Activated naive CD8-positive, alpha-beta T cell (primary cell): ENCODE measurements around the gene HMX1.
A peak's percentile ranks its signal among the peaks of the same experiment; 100 is the strongest.

ENCODE experiments used
- H3K27ac Mint-ChIP-seq: one replicate; pipeline ENCODE4 v1.8.0; 2021; ENCODE audit warnings: mixed read lengths
- H3K27me3 Mint-ChIP-seq: one replicate; pipeline ENCODE4 v1.8.0; 2021; ENCODE audit warnings: mixed read lengths
- H3K36me3 Mint-ChIP-seq: one replicate; pipeline ENCODE4 v1.8.0; 2021; ENCODE audit warnings: mixed read lengths
- H3K4me1 Mint-ChIP-seq: one replicate; pipeline ENCODE4 v1.8.0; 2021; ENCODE audit warnings: low read depth, mixed read lengths
- H3K4me3 Mint-ChIP-seq: one replicate; pipeline ENCODE4 v1.8.0; 2021; ENCODE audit warnings: mild to moderate bottlenecking, mixed read lengths
- H3K9me3 Mint-ChIP-seq: one replicate; pipeline ENCODE4 v1.8.0; 2021; ENCODE audit warnings: low read depth, mixed read lengths

Gene HMX1

DNA sequence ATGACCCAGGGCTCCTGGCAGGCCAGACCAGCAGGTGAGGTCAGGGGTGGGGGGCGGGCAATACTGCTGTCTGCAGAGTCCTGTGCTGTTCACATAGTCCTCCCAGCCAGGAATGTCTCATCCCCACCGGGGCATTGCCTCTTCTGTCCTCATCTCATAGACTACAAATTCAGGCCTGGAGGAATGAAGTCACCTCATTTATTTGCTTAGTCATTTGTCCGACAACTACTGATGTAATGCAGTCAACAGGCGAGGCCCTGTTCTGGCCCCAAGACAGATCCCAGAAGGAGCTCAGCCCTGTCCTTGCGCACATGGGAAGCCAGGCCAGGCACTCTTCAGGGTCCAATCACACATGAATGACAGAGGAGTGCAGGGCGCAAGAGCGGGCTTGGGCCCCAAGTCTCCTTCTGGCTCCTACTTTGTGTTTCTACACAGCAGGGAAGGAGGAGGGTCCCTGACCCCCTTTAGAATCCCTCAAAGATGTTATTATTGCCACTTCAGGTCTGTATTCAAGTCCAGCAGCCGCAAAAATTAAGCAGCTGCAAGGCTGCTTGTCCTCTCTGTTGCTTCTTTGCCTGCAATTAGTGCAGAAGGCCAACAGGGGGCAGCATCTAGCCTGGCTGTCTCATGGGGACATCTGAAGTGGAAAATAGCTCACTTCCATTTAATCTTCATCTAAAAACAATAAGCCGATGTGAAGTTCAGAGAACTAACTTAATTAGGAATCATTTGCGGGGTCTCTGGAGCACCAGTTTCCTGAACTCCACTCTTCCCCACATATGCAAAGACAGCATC is 15.2 kb upstream of the HMX1 start:
- H3K27ac Mint-ChIP-seq: no peak overlapping the region
- H3K9me3 Mint-ChIP-seq: no peaks in the 10 kb centered on the region
- peaks cover 19% of the 10 kb centered on the region for H3K27me3 Mint-ChIP-seq
- no peaks in the 10 kb centered on the region for H3K36me3 Mint-ChIP-seq
- H3K4me3 Mint-ChIP-seq: no peak overlapping the region
- H3K4me1 Mint-ChIP-seq: peaks cover 2% of the 10 kb centered on the region

DNA sequence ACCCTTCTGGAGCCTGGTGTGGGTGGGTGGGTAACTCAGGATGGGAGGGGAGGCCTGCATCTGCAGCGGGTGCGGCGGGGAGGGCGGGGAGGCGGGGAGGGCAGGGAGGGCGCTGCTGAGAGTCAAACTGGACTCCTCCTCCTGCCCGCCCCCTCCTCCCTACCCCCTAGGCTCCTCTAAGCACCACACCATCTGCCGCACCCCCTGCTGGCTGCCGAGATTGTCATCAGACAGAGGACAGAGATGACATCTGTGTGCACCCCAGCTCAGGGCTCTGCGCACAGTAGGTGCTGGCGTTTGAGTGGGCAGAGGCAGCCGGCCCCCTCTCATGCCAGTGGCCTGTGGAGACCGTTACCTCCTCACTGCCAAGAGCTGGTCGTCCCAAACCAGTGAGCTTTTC is 10.6 kb upstream of the HMX1 start:
- Mint-ChIP-seq H3K4me1 (no peaks in the 10 kb centered on the region), H3K9me3 (no peaks in the 10 kb centered on the region), H3K27me3 (peaks cover 17% of the 10 kb centered on the region), H3K36me3 (no peaks in the 10 kb centered on the region), H3K27ac (no peak overlapping the region), H3K4me3 (no peak overlapping the region)

DNA sequence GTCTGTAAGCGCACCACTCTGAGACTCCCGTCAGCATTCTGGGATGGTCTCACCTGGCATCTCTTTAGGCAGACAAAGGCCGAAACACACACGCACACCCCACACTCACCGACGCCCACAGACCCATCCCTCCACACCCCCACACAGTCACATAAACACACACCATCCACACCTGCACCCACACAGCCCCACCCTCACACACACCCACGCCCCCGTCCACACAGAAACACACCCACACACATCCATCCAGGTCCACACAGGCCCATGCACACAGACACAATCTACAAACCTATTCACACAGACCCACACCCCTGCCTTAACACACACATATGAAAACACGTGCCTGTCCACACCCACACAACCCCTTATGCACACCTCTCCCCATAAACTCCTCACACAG is 9.2 kb upstream of the HMX1 start:
- Mint-ChIP-seq H3K9me3 (no peaks in the 10 kb centered on the region), H3K36me3 (no peaks in the 10 kb centered on the region), H3K4me3 (no peak overlapping the region), H3K27ac (no peak overlapping the region), H3K27me3 (peaks cover 20% of the 10 kb centered on the region), H3K4me1 (no peaks in the 10 kb centered on the region)

DNA sequence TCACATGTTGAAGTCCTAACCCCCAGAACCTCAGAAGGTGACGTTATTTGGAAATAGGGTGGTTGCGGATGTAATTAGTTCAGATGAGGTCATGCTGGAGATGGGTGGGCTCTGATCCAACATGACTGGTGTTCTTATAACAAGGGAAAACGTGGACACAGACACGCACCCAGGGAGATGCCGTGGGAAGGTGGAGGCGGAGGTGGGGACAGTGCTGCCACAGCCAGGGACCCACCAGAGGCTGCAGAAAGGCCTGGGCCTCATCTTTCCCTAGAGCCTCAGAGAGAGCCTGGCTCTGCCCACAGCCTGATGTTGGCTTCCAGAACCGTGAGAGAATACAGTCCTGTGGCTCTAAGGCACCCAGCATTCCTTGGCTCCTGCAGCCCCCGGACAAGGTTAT is 7.9 kb upstream of the HMX1 start:
- no peak overlapping the region for H3K4me3 Mint-ChIP-seq
- H3K27me3 Mint-ChIP-seq: peaks cover 31% of the 10 kb centered on the region
- H3K4me1 Mint-ChIP-seq: no peaks in the 10 kb centered on the region
- no peak overlapping the region for H3K27ac Mint-ChIP-seq
- no peaks in the 10 kb centered on the region for H3K36me3 Mint-ChIP-seq
- no peaks in the 10 kb centered on the region for H3K9me3 Mint-ChIP-seq

DNA sequence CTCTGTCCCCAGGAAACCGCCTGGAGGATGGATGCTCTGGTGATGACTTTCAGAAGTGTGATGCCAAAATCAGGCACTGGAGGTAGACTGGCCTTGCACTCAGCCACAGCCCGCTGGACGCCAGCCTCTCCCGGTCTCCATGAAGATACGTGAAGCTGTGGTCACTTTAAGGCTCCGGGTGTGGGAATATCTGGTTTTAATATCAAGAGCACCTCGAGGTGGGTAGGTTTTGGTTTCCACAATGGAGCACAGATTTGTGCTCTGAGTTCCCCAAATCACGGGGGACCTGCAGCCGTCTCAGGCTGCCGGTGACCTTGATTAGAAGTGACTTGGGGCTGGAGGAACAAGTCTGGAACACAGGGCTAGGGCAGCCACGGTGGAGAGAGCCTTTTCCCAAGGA is 6.8 kb upstream of the HMX1 start:
- Mint-ChIP-seq H3K27me3 (peaks cover 30% of the 10 kb centered on the region), H3K27ac (no peak overlapping the region), H3K4me3 (no peak overlapping the region), H3K4me1 (no peaks in the 10 kb centered on the region), H3K9me3 (no peaks in the 10 kb centered on the region), H3K36me3 (no peaks in the 10 kb centered on the region)

DNA sequence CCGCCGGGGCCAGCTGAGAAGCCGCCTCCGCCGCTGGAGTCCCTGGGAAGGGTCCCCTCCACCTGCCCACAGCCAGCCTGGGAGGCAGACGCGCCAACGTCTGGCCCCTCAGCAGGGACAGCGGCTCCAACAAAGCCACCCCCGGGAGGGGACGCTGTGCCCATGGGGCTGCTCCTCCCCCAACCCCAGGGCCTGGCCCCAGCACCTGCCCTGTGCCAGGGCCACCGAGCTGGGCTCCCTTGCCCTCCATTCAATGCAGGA is 6.1 kb upstream of the HMX1 start:
- Mint-ChIP-seq H3K4me3 (no peak overlapping the region), H3K27ac (no peak overlapping the region), H3K36me3 (no peaks in the 10 kb centered on the region), H3K9me3 (no peaks in the 10 kb centered on the region), H3K27me3 (peaks cover 30% of the 10 kb centered on the region), H3K4me1 (no peaks in the 10 kb centered on the region)

DNA sequence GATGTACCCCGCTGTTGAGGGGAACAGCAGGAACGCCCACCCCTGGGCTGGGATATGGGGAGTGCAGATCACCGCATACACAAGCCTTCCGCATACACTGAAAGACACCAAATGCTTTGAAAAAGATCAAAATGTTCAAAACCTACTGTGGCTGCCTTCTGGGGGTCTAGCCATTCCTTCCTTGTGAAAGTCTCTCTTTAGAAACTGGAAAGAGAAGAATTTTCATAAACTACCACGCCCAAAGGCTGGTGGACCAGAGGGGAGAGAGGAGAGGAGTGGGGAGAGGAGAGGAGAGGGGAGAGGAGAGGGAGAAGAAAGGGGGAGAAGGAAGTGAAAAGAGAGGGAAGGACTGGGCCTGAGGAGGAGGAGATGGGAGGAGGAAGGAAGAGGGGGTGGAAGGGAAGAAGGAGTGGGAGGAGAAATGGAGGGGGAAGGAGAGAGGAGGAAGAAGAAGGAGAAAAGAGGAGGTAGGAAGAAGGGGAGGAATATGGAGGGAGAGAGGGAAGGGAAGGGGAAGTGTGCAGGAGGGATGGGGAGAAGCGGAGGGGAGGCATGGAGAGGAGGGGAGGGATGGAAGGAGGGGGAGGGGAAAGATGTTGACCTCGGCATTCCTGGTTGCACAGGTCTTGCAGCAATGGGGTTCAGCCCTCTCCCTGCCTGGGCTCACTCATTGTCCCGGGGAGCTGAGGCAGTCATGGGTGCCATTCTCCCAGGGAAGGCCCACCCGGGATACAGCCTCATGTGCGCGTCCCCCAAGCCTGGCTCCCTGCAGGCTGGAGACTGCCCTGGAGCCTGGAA is 5.5 kb upstream of the HMX1 start:
- Mint-ChIP-seq H3K4me1 (peaks cover under 1% of the 10 kb centered on the region), H3K27me3 (peaks cover 32% of the 10 kb centered on the region), H3K36me3 (no peaks in the 10 kb centered on the region), H3K27ac (no peak overlapping the region), H3K4me3 (no peak overlapping the region), H3K9me3 (no peaks in the 10 kb centered on the region)

DNA sequence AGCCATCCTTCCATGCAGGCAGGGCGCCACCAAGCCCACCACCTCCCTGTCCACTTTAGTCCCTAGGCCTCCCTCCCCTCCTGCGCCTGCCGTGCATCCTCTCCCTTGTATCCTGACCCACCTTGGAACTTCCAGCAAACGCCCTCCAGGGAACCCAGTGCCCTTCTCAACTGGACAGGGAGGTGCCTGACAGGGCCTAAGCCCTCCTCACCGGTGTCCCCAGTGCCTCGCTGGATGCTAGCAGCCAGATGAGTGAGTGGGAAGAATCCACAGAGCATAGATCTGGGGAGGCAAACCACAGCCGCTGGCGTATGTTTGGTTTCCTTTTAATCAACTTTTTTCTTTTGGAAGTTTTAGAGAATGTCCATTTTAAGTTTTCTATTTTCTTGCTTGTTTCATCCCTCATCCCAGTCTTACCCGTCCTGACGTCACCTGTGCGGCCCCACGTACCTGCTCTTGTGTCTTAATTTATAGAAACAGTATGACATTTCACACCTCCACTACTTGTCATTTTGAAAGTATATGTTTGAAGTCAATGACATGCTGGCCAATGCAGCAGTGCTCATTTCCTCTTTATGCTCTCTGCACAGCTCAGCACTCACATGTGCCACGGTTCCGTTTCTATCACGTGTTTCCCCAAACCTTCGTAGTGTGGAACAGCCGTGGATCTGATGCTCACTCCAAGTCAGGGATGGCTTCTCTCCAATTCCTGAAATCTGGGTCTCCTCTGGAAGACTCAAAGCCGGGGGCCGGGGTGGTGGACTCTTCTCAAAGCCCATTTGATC is 3.4 kb upstream of the HMX1 start:
- Mint-ChIP-seq H3K4me1 (peaks cover 1% of the 10 kb centered on the region), H3K9me3 (no peaks in the 10 kb centered on the region), H3K27me3 (peaks cover 34% of the 10 kb centered on the region), H3K36me3 (no peaks in the 10 kb centered on the region), H3K4me3 (no peak overlapping the region), H3K27ac (no peak overlapping the region)

DNA sequence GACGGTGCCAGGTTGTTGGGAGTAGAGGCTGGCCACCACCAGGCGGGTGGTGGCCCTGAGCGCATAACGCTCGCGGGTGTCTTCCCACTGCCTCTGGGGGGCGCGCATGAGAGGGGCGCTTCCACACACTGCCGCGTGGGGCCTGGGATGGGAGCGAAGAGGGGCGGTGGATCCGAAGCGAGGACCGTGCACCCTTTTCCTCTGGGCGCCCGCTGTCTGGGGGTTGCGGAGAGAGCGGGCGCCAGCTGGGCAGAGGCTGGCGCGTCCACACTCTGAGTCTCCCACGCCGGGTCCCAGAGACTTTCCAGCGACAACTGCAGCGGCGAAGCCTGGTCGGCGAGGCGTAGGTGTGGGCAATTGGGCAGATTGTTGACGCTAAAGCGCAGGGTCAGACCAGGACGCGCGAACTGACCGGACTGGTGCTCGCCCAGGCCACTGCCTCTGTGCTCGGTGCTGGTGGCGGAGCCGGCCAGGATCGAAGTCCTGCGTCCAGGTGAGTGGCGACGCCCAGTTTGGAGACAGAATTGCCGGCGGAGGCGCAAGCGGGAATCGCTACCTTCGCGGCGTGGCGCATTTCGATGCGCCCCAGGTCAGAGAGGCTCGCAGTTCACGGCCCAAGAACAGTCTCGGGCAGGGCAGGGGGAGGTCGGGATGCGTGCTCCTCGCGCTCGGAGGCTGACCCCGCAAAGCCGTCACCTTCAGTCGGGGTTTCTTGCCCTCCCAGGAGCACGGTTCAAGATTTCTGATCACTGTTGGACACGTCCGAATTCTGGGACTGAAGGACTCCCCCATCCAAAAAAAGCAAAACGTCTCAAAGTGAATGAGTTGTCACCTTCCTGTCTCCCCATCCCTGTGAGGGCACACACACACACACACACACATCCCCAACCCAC is 2.6 kb upstream of the HMX1 start:
- H3K36me3 Mint-ChIP-seq: no peaks in the 10 kb centered on the region
- H3K27me3 Mint-ChIP-seq: peaks cover 39% of the 10 kb centered on the region
- no peak overlapping the region for H3K27ac Mint-ChIP-seq
- no peak overlapping the region for H3K4me3 Mint-ChIP-seq
- H3K4me1 Mint-ChIP-seq: peaks cover 4% of the 10 kb centered on the region
- no peaks in the 10 kb centered on the region for H3K9me3 Mint-ChIP-seq

DNA sequence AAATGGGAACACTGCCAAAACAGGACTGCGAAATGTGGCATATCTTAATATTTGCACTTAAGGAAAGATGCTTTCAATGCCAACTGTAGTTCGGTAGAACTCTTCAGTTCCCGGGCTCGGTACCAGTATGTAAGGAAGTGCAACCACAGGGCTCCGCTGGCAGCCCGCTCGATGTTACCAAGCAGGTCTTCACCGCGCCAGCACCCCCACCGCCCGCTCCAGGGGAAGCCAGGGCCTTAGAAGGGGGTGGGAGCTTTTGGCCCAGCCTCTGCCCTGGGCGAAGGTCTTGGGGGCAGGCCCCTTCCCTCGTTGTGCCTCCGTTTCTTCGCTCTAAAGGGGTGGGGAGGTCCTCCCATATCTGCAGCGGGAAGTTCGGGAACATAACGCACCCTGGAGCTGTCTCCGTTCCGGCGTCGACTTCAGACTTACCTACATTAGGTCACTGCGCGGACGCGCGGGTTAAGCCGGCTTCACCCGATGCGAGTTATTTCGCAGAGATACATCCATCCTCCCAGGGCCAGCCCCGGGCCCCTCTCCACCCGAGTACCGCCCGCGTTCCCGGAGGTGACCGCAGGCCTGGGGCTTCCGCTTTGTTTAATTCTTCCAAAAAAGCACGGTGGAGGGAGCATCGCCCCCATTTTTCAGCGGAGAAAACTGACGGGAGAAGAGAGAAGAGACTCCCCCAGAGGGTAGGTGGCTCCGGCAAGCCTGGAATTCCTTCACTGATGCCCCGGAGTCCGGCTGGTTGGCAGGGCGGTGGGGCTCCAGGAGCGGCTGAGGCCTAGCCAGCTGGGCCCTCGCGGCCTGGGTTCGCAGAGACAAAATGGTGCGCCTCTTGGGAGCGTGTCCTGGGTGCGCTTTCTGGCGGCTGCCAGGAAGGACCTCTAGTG is 1.0 kb upstream of the HMX1 start:
- H3K4me3 Mint-ChIP-seq: no peak overlapping the region
- peaks cover 4% of the 10 kb centered on the region for H3K4me1 Mint-ChIP-seq
- H3K9me3 Mint-ChIP-seq: no peaks in the 10 kb centered on the region
- peak overlapping the region; percentile 38 for H3K27ac Mint-ChIP-seq
- peaks cover 42% of the 10 kb centered on the region for H3K27me3 Mint-ChIP-seq
- no peaks in the 10 kb centered on the region for H3K36me3 Mint-ChIP-seq

DNA sequence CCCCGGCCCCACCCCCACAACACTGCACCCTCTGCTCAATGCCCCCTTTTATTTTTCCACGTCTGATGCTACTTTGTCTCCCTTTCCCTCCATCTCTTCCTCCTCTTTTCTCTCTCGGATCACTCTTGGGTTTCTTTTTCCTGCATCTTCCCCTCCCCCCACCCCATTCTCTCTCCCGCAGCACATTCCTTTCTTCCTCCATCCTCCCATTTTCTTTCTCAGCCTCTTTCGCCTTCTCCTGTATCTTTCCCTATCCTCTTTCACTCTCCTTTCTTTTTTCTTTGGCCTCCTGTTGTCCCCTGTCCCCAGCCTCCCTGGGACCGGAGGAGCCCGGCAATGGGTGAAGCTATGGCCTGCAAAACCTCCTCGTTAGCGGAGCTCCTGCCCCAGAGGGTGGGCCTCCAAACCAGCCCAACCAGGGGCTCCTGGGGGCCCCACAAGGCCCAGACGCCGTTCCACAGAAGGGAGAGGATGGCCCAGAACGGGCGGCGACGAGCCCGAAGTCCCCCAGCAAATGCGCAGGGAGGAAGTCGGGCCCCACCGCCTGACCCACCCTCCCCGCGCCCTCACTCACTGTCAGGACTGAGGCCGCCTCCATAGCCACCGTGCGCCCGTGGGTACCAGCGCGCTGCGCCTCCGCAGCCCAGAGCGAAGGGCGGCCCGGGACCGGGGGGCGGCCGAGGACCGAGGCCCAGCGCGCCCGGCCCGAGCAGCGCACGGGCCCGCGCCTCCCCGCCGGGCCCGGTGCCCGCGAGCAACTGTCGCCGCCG is 807 bp downstream of the HMX1 start:
- no peaks in the 10 kb centered on the region for H3K9me3 Mint-ChIP-seq
- no peaks in the 10 kb centered on the region for H3K36me3 Mint-ChIP-seq
- H3K27ac Mint-ChIP-seq: no peak overlapping the region
- H3K4me1 Mint-ChIP-seq: peaks cover 7% of the 10 kb centered on the region
- H3K4me3 Mint-ChIP-seq: no peak overlapping the region
- H3K27me3 Mint-ChIP-seq: peaks cover 39% of the 10 kb centered on the region

DNA sequence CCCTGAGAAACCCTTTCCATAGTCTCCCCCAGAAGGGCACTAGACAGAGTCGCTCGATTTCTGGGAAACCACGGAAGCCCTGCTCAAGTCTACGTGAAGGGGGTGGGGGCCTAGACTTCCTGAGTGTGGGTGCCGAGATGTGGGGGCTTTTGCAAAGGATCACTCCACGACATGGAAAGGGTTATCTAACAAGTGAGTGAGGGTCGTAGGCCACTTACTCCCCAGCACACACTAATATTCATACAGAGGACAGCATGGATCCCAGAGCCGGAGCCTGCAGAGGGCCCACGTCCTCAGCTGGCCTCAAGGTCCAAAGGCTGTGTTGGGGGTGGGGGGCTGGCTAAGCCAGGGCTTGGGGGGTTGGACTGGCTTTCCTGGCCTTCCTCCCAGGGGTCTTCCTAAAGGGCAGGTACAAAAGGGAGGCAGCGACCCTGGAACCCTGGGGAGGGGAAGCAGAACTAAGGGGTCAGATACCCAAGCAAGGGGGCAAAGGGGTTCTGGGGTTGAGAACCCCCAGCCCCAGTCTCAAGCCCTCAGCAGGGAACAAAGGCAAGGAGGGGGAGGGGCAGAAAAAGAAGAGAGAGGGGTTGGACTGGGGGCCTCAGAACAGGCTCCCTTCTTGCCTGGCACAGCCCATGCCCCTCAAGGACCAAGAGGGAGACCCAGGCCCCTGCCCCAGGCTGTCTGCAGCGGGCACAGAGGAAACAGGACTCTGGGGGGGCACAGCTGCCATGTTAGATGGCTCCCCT is 1.6 kb downstream of the HMX1 start:
- H3K4me1 Mint-ChIP-seq: peaks cover 7% of the 10 kb centered on the region
- no peak overlapping the region for H3K4me3 Mint-ChIP-seq
- no peaks in the 10 kb centered on the region for H3K9me3 Mint-ChIP-seq
- H3K36me3 Mint-ChIP-seq: no peaks in the 10 kb centered on the region
- peaks cover 33% of the 10 kb centered on the region for H3K27me3 Mint-ChIP-seq
- H3K27ac Mint-ChIP-seq: no peak overlapping the region
